ENCODE data around the gene MPP3. TPM values are rescaled to one million over a fixed set of nuclear protein-coding genes. Genes with fewer than 3 reads are reported as not detected.
"Not testable (repeated sequence)": the region's sequence is repeated elsewhere in the genome, so short reads cannot be mapped to it uniquely, and the experiment has no call there.

The MPP3 gene, protein sequence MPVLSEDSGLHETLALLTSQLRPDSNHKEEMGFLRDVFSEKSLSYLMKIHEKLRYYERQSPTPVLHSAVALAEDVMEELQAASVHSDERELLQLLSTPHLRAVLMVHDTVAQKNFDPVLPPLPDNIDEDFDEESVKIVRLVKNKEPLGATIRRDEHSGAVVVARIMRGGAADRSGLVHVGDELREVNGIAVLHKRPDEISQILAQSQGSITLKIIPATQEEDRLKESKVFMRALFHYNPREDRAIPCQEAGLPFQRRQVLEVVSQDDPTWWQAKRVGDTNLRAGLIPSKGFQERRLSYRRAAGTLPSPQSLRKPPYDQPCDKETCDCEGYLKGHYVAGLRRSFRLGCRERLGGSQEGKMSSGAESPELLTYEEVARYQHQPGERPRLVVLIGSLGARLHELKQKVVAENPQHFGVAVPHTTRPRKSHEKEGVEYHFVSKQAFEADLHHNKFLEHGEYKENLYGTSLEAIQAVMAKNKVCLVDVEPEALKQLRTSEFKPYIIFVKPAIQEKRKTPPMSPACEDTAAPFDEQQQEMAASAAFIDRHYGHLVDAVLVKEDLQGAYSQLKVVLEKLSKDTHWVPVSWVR
- 10 to 100 TPM in 2 of 12 donors, 1 to 10 TPM in 9, not detected in 1; 3.1 to 42.0 (median 4.3) TPM for polyA plus RNA-seq (ENCODE audit: insufficient read length in 12 of 12)
- long read RNA-seq, donor 1, partial matches to known transcripts = 0 of 2 reads
- long read RNA-seq, donor 1, other reads (novel, unspliced or antisense) = 0 of 2 reads
- long read RNA-seq, donor 2, partial matches to known transcripts = 0 of 1 reads
- long read RNA-seq, donor 2, other reads (novel, unspliced or antisense) = 0 of 1 reads
- long read RNA-seq, donor 3 = 0 reads
- long read RNA-seq, donor 4 = 0 reads
- long read RNA-seq, donor 5, partial matches to known transcripts = 0 of 1 reads
- long read RNA-seq, donor 5, other reads (novel, unspliced or antisense) = 0 of 1 reads
- long read RNA-seq, donor 6 = 0 reads
- long read RNA-seq, donor 7 = 0 reads
- long read RNA-seq, donor 8, partial matches to known transcripts = 0 of 1 reads
- long read RNA-seq, donor 8, other reads (novel, unspliced or antisense) = 0 of 1 reads
- long read RNA-seq, donor 9 = 0 reads
- long read RNA-seq, donor 10, partial matches to known transcripts = 0 of 1 reads
- long read RNA-seq, donor 10, other reads (novel, unspliced or antisense) = 0 of 1 reads
- long read RNA-seq, donor 11 = 0 reads

- DNase-seq = peak; percentile 42
Measured at GRCh38 chr17:43832976-43833829, at the start of gene MPP3. Gene MPP3 (minus strand): TSS chr17:43833146. CDS start chr17:43831906, 1,240 bp downstream.

GRCh38 chr17:43881758-43882505 is 49.0 kb upstream of the MPP3 start:
- no peak for DNase-seq

DNA sequence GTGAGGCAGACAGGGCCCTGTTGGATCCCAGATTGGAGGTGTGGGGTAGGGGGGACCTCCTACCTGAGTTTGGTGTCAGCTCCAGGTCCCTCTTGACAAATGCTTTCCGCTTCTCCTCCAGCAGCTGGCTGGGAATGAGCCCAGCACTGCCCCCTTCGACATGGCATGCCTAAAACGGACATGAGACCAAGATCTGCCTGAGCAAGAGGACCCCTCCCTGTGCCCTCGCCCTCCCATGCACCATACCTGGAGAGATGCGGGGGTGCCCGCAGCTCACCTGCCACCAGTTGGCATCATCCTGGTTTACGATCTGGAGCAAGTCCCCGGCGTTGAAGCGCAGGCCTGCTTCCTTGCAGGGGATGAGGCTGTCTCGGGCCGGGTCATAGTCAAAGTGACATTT is 48.2 kb upstream of the MPP3 start:
- DNase-seq = no peak

DNA sequence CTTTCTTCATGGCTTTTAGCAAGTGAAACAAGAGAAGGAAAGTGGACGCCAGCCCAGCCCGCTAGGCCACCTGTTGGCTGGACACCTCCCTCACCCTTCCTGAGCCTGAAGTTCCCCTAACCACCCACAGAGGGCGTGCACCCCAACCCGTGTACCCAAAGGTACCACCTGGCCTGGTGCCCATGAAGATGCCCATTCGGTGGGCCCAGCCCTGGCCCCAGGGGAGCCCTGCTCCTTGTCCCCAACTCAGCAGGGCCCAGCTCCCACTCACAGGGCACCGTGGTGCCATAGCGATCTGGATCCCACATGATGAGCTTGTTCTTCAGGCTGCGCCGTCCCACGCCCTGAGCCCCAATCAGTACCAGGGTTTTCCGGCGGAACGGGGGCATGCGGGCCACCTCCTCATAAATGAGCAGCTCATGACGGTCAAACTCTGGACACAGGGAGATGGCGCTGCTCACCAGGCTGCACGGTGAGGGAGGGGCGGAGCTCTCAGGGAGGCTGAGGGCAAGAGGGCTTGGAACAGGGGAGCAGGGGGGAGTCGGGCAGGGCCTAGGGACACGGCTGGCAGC is 47.6 kb upstream of the MPP3 start:
- peak; percentile 37 for DNase-seq

DNA sequence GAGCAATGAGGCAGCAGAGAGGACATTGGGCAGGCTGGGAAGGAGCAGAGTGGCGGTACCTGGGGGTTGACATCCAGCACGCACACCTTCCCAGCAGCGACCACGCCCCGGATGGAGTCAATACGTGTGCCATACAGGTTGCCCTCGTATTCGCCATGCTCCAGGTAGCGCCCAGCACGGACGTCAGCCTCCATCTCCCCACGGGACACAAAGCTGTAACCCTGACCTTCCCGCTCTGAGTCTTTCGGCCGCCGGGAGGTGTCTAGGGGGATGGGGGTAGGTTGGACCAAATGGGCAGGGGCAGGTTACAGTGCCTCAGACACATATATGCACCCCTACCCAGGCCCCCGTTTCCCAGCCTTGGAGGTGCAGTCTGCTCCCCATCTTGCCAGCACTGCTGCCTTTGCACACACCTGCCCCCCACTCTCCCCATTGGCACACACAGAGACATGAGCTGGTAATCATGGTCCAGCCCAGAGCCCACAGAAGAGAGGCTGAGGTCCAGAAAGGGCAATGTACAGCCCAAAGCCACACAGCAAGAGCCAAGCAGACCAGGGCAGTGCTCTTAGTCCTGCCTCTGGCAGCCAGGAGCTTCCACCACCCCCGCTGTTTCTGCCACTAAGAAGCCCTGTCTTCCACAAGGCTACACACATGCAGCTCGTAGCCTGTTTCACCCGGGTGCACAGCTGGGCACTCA is 46.9 kb upstream of the MPP3 start:
- DNase-seq = no peak

DNA sequence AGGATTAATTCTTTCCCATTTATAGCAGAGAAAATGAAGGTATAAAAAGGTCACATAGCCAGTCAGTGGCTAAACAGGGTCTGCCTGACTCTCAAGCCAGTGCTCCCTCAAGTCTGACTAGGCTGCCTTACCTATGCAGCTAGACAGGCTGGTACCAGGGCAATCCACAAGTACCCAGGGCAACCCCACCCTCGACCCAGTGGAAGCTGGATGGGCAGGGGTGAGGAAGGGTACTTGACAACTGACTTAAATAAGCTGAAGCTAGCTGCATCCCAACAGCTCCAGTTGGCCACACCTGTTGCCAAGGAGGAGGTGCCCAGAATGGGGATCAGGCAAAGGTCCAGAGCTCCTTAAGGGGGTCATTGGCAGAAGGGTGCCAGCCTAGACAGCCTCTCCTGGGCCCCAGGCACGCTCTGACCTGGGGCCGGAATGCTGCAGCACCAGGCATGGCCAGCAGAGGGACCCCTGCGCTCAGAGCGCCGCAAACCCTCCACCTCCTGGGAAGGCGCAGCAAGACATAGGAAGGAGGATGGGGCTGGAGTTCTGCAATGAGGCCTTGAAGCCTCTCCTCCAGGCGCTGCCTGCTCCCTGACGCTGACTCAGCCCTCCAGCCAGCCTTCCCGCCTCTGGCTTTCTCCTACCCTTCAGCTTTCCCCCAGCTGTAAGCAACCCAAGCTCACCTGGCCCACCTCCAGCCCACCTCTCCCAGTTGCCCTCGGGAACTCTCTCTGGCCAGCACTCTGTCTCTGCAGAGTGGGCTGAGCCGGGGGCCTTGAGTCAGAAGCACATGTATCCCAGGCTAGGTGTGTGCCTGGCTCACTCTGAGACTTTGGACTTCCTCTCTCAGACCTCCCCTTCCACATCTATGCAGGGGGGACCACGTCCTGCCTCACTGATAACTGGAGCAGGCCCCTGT is 45.6 kb upstream of the MPP3 start:
- peak; percentile 82 for DNase-seq

- DNase-seq = no peak
Measured at GRCh38 chr17:43877451-43878155, 44.7 kb upstream of the MPP3 start.

DNA sequence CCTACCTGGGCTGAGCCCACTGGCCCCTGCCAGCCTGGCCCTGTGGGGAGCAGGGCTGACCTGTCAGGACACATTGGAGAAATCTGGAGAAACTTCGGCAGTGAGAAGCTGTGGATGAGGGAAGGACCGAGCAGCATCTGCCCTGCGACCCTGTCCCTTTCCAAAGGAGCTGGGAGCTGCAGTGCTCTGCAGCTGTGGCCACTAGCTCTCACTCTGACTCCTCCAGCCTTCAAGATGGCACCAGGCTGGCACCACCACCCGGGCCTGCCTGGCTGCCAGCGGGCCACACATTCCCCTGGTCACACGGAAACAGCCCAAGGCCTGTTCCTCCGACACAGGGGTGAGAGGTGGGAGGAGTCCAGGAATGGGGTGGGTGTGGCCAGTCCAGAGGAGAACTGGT is 44.1 kb upstream of the MPP3 start:
- no peak for DNase-seq

DNA sequence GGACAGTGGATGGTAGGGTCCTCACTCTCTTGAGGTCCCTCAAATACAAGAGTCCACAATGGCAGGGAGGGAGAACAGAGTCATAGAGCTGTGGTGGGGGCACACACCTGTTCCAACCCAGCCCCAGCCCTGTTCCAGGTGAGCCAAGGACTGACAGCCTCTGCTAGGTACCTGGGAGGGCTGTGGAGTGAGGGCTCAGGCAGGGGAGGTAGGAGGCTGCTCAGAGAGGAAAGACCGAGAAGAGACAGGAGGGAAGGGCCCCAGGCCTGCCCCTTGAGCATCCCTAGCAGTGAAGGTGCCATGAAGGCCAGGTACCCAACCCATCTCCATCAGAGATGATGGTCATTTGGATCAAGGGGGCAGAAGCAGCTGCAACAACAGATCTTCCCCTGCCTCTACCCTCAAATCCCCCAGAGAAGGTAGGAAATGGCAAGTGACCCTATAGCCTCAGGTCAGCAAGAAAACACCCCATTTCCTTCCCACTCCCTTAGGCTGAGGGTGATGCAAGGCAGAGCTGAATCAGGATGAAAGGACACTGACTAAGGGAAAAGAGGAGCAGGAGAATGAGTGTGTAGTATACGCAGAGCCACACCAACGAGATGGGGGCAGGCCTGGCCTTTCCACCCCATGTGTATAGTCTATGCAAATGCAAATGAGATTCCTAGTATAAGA is 42.7 kb upstream of the MPP3 start:
- no peak for DNase-seq

DNA sequence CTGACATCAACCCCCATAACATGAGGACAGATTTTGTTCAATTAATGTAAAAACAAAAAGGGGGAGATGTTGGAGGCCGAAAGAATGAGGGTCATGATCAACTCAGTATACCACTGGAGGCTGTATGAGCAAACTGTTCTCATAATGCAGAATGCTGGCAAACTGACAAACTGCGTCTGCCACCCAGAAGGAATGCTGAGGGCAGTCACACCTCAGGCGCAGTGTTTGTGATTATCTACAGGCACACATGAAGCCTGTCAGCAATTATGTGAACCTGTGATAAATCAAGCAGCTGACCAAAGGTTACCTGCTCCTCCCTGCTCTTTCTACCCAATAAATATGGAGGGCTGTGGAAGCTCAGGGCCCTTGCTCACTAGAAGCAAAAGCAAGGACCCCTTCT is 41.3 kb upstream of the MPP3 start:
- DNase-seq = no peak

DNA sequence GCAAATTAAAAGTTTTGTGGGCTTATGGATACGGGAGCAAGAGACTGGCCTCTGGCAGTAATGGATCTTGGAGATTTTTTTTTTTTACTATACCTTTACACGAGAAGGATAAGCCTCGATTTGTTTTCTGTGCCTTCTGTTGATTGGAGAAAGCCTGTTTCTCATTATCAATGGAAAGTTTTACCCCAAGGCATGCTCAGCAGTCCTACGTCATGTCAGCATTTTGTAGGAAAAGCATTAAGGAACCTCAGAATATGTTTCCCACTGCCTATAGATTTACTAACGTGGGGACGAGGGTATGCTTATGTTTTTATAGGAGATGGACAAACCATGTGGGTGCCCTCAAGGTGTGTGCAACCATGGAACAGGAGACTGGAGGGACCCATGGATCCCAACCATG is 40.9 kb upstream of the MPP3 start:
- DNase-seq = no peak

DNA sequence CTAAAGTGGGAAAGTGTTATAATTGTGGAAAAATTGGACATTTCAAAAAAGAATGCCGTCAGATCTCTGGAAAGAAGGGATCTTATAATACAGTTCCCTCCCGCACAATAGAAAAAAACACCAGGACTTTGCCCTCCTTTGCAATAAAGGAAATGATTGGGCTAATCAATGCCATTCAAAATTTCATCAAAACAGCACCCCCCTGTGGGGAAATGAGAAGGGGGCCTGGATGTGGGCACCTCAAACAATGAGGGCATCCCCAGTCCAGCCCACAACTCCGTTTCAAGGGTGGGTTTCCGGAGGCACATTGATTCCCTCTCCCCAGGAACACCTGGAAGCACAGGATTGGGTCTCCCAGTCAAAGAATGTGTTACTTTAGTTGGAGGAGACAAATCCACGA is 40.1 kb upstream of the MPP3 start:
- DNase-seq = no peak

DNA sequence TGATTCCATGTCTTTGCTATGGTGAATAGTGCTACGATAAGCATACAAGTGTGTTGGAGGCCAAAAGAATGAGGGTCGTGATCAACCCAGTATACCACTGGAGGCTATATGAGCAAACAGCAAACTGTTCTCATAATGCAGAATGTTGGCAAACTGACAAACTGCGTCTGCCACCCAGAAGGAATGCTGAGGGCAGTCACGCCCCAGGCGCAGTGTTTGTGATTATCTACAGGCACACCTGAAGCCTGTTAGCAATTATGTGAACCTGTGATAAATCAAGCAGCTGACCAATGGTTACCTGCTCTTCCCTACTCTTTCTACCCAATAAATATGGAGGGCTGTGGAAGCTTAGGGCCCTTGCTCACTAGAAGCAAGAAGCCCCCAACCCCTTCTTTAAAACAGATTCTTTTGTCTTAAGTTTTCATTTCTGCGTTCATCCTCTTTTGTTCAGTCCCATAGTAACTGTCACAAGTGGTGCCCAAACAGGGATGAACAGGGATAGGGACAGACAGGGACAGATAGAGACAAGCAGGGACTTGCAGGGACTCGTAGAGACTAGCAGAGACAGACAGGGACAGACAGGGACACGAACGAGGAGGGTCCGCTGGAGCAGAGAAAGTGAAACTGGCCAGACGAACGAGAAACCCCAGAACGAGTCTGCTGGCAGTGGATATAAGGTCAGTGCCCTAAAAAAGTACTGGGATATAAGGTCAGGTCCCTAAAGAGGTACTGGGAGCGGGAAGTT is 39.2 kb upstream of the MPP3 start:
- no peak for DNase-seq

DNA sequence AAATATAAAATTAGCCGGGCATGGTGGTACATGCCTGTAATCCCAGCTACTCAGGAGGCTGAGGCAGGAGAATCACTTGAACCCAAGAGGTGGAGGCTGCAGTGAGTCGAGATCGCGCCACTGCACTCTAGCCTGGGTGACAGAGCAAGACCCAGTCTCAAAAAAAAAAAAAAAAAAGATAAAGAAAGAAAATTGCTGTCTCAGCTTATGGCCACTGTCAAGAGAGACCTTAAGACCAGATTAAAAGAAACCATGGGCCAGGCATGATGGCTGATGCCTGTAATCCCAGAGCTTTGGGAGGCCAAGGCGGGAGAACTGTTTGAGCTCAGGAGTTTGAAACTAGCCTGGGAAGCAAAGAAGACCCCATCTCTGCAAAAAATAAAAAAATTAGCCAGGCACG is 36.1 kb upstream of the MPP3 start:
- DNase-seq = not testable (repeated sequence)

DNA sequence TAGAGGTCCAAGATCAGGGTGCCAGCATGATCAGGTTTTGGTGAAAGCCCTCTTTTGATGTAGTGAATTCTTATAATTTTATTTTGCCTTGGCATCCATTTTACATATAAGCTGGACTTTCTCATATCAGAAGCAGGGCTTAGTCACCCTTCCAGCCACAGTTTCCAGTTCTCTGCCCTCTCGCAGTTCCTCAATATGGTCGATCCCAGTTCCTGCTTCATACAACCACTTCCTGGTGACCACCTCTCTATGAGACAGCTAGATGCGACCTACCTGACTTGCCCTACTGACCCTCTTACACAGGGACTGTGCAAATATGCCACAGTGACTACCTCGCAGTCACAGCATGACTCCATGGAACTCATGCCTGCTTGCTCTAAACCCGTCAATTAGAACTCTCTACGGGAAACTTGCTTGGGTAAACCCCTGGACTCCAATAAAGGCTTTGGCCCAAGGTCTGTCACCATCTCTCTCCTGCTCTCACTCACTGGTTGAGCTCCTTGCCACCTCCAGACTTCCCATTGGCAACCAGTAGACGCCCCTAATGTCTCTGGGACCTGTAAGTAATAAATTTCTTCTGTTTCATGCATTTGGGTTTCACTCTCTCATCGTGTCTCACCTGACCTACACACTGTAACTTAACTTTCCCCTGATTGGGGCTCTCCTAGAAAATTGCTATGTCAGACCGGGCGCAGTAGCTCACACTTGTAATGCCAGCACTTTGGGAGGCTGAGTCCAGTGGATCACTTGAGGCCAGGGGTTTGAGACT is 35.5 kb upstream of the MPP3 start:
- DNase-seq = no peak
